IPS-18a (cell line): ENCODE data around the gene ITGB3.

Experiments
- H3K27ac ChIP-seq: one replicate; pipeline ENCODE4 v1.5.1; 2013; ENCODE audit warnings: low read length
- H3K27me3 ChIP-seq: one replicate; pipeline ENCODE4 v1.6.1; 2013; ENCODE audit warnings: mild to moderate bottlenecking, low read length; ENCODE audit not compliant: control insufficient read depth, insufficient read depth
- H3K36me3 ChIP-seq: one replicate; pipeline ENCODE4 v1.6.1; 2013; ENCODE audit warnings: low read depth, low read length; ENCODE audit not compliant: control insufficient read depth
- H3K4me1 ChIP-seq: one replicate; pipeline ENCODE4 v1.6.1; 2013; ENCODE audit warnings: low read depth, low read length; ENCODE audit not compliant: control insufficient read depth
- H3K4me3 ChIP-seq: one replicate; pipeline ENCODE4 v1.5.1; 2013; ENCODE audit warnings: low read length
- H3K9ac ChIP-seq: one replicate; pipeline ENCODE4 v1.6.1; 2013; ENCODE audit warnings: mild to moderate bottlenecking, low read length, moderate library complexity
- H3K9me3 ChIP-seq: one replicate; pipeline ENCODE4 v1.6.1; 2013; ENCODE audit warnings: low read depth, low read length; ENCODE audit not compliant: control insufficient read depth

The ITGB3 gene

GRCh38 chr17:47270946-47271705 lies 17.5 kb downstream of the ITGB3 start:
- peaks cover 16% of the 10 kb centered on the region for H3K4me1 ChIP-seq
- H3K27me3 ChIP-seq = no peaks in the 10 kb centered on the region
- no peak overlapping the region for H3K27ac ChIP-seq
- no peaks in the 10 kb centered on the region for H3K9me3 ChIP-seq
- H3K36me3 ChIP-seq = no peaks in the 10 kb centered on the region
- no peak overlapping the region for H3K9ac ChIP-seq
- H3K4me3 ChIP-seq = no peak overlapping the region

- H3K9ac ChIP-seq = no peak overlapping the region
- H3K4me1 ChIP-seq = peaks cover 27% of the 10 kb centered on the region
- no peaks in the 10 kb centered on the region for H3K27me3 ChIP-seq
- no peaks in the 10 kb centered on the region for H3K9me3 ChIP-seq
- H3K36me3 ChIP-seq = no peaks in the 10 kb centered on the region
- H3K27ac ChIP-seq = no peak overlapping the region
- no peak overlapping the region for H3K4me3 ChIP-seq
These were observed 18.9 kb downstream of the ITGB3 start for GRCh38 chr17:47272491-47272890.

- peaks cover 27% of the 10 kb centered on the region for H3K4me1 ChIP-seq
These were observed 19.6 kb downstream of the ITGB3 start for GRCh38 chr17:47273245-47273644.

DNA sequence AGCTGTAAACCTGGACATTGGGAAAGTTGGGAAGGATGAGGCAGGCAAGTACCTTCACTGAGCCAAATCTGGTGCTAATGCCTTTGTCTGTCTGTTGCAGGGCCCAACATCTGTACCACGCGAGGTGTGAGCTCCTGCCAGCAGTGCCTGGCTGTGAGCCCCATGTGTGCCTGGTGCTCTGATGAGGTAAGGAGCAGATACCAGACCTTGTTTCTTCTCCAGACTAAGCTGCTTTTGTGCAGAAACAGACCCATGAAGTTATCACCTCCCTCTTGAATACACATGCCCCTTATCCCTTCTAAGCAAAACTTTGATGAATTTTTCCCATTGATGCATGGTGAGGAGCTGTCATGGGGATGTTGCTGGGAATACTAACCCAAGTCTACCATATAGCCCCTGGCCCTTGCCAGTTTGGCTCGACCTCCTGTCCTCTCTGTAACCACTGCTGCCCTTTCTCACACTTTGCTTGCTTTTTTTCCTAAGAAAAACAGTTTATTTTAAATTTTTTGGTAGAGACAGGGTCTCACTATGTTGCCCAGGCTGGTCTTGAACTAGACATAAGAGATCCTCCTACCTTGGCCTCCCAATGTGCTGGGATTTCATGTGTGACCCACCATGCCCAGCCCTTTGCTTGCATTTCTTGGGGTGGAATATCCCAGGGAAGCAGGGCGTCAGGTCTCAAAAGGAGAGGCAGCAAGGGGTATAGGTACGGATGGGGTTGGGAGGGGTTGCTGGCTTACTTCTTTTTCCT lies 20.9 kb downstream of the ITGB3 start:
- no peak overlapping the region for H3K9ac ChIP-seq
- no peak overlapping the region for H3K27ac ChIP-seq
- no peak overlapping the region for H3K4me3 ChIP-seq

More at GRCh38 chr17:47273245-47273644, 19.6 kb downstream of the ITGB3 start:
- Histone ChIP-seq H3K27ac (no peak overlapping the region), H3K9ac (no peak overlapping the region), H3K36me3 (no peaks in the 10 kb centered on the region), H3K9me3 (no peaks in the 10 kb centered on the region), H3K4me3 (no peak overlapping the region), H3K27me3 (no peaks in the 10 kb centered on the region)

DNA sequence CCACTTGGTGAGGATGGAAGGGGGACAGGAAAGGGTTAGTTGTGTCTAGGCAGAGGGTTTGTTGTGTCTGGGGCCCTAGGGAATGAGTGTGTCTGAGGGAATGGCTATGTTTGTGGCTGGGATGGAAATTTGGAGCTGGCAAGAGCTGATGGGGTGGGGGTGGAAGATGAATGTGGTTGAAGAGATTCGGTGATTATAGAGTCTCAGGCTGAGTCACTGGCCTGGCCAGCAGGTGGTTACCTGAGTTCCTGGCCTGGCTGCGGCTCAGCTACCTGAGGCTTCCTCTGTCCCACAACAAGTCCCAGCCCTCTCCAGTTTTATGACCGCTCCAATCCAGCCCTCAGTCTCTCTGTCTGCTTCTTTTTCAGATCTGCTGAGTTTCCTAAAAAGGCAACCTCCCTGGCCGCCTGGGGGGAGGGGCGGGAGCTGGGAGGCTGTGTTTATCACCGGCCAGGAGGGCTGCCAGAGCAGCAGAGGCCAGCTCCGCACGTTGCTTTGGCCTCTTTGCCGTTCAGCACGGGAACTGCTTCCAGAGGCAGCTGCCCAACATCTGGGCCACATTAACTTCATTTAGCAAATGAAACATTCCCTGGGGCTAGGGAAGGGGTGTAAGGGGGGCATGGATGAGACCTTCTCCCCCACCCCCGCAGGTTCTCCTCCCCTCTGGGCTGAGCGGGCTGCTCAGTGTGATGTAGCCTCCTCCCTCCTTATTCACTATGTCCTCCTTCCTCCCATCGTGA lies 21.8 kb downstream of the ITGB3 start:
- H3K9ac ChIP-seq = peak overlapping the region; percentile 24
- H3K36me3 ChIP-seq = no peaks in the 10 kb centered on the region
- H3K9me3 ChIP-seq = no peaks in the 10 kb centered on the region
- H3K4me3 ChIP-seq = peak overlapping the region; percentile 4
- no peak overlapping the region for H3K27ac ChIP-seq
- H3K27me3 ChIP-seq = no peaks in the 10 kb centered on the region
- H3K4me1 ChIP-seq = peaks cover 27% of the 10 kb centered on the region

More for the DNA sequence above, 20.9 kb downstream of the ITGB3 start:
- Histone ChIP-seq H3K36me3 (no peaks in the 10 kb centered on the region), H3K4me1 (peaks cover 27% of the 10 kb centered on the region), H3K27me3 (no peaks in the 10 kb centered on the region), H3K9me3 (no peaks in the 10 kb centered on the region)

DNA sequence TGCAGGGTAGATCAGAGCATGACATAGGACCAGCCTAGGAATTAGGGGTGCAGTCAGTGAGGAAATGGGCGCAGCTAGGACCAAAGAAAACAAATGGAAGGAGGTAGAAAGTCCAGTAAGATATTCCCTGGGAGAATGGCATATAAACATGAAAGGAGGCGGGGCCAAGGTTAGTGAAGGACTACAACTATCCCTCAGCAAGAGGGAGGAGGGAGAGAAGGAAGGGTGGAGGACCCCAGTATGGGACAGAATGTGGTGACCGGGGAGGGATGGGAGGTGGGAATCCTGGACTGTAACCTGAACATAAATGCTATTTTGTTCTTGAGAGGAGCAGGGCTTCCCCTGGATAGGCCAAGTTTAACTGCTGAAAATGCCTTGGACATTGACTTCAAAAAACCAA lies 22.8 kb downstream of the ITGB3 start:
- Histone ChIP-seq H3K27me3 (no peaks in the 10 kb centered on the region), H3K9ac (no peak overlapping the region), H3K4me1 (peaks cover 27% of the 10 kb centered on the region), H3K36me3 (no peaks in the 10 kb centered on the region), H3K27ac (no peak overlapping the region), H3K4me3 (no peak overlapping the region), H3K9me3 (no peaks in the 10 kb centered on the region)

- H3K27ac ChIP-seq = no peak overlapping the region
- H3K27me3 ChIP-seq = no peaks in the 10 kb centered on the region
- no peaks in the 10 kb centered on the region for H3K36me3 ChIP-seq
- no peak overlapping the region for H3K4me3 ChIP-seq
- H3K9ac ChIP-seq = no peak overlapping the region
- H3K9me3 ChIP-seq = no peaks in the 10 kb centered on the region
- H3K4me1 ChIP-seq = peaks cover 27% of the 10 kb centered on the region
These were observed 23.2 kb downstream of the ITGB3 start for GRCh38 chr17:47276868-47277267.

DNA sequence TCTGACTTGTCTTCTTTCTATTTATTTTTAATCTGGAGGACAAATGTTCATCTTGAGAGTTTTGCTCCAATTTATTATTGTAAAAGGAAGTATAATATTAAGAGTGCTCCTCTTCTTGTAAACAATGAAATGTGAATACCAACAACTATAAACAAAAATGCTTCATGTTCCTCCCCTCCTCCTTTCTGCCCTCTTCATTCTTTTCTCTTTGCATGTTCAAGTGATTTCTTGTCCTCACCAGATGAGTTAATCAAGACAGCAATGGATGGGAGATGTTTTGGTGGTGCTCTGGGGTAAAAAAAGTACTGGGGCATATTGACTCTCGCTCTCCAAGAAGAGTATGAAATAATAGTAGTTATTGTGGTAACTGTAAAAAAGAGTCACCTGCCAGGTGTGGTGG lies 24.3 kb downstream of the ITGB3 start:
- Histone ChIP-seq H3K4me1 (peaks cover 27% of the 10 kb centered on the region), H3K9me3 (no peaks in the 10 kb centered on the region), H3K9ac (no peak overlapping the region), H3K4me3 (no peak overlapping the region), H3K36me3 (no peaks in the 10 kb centered on the region), H3K27ac (no peak overlapping the region), H3K27me3 (no peaks in the 10 kb centered on the region)

GRCh38 chr17:47278561-47278960 lies 24.9 kb downstream of the ITGB3 start:
- Histone ChIP-seq H3K36me3 (no peaks in the 10 kb centered on the region), H3K4me3 (no peak overlapping the region), H3K9me3 (no peaks in the 10 kb centered on the region), H3K27me3 (no peaks in the 10 kb centered on the region), H3K27ac (no peak overlapping the region), H3K9ac (no peak overlapping the region), H3K4me1 (peaks cover 27% of the 10 kb centered on the region)

- peaks cover 27% of the 10 kb centered on the region for H3K4me1 ChIP-seq
These were observed 25.6 kb downstream of the ITGB3 start for GRCh38 chr17:47279062-47279801.

More at GRCh38 chr17:47279062-47279801, 25.6 kb downstream of the ITGB3 start:
- no peaks in the 10 kb centered on the region for H3K36me3 ChIP-seq
- no peak overlapping the region for H3K4me3 ChIP-seq
- H3K27me3 ChIP-seq = no peaks in the 10 kb centered on the region
- no peaks in the 10 kb centered on the region for H3K9me3 ChIP-seq
- no peak overlapping the region for H3K27ac ChIP-seq
- no peak overlapping the region for H3K9ac ChIP-seq
